ENCODE results near the gene NDUFA12. TPM values are rescaled to one million over a fixed set of nuclear protein-coding genes. Genes with fewer than 3 reads are reported as not detected.
A peak's percentile ranks its signal among the peaks of the same experiment; 100 is the strongest.

The NDUFA12 gene
- polyA plus RNA-seq, 1 experiment = 52.7 TPM

- H3K27me3 ChIP-seq (ENCODE audit: control insufficient read depth, insufficient read depth, low read length) = no peaks in the 10 kb centered on the region
- H3K4me3 ChIP-seq (ENCODE audit: low read depth, low read length) = no peak overlapping the region
- TF ChIP-seq, protein P1, sequence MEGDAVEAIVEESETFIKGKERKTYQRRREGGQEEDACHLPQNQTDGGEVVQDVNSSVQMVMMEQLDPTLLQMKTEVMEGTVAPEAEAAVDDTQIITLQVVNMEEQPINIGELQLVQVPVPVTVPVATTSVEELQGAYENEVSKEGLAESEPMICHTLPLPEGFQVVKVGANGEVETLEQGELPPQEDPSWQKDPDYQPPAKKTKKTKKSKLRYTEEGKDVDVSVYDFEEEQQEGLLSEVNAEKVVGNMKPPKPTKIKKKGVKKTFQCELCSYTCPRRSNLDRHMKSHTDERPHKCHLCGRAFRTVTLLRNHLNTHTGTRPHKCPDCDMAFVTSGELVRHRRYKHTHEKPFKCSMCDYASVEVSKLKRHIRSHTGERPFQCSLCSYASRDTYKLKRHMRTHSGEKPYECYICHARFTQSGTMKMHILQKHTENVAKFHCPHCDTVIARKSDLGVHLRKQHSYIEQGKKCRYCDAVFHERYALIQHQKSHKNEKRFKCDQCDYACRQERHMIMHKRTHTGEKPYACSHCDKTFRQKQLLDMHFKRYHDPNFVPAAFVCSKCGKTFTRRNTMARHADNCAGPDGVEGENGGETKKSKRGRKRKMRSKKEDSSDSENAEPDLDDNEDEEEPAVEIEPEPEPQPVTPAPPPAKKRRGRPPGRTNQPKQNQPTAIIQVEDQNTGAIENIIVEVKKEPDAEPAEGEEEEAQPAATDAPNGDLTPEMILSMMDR (IDR thresholded peaks at IDR 0.05; ENCODE audit: insufficient read depth, low read depth, low read length) = no peak
- POLR2A ChIA-PET = no interaction called here
- no peaks in the 10 kb centered on the region for H3K36me3 ChIP-seq (ENCODE audit: control insufficient read depth, insufficient read depth, low read length)
- DNase-seq (ENCODE audit: low read depth) = no peak
- CTCF ChIA-PET = interaction anchor here (0.5 kb wide), 1 partner anchor 10 kb away, joined by 3 read pairs; no protein-coding TSS in a partner anchor
Observed at GRCh38 chr12:94961256-94961824, 42.2 kb downstream of the NDUFA12 start.

DNA sequence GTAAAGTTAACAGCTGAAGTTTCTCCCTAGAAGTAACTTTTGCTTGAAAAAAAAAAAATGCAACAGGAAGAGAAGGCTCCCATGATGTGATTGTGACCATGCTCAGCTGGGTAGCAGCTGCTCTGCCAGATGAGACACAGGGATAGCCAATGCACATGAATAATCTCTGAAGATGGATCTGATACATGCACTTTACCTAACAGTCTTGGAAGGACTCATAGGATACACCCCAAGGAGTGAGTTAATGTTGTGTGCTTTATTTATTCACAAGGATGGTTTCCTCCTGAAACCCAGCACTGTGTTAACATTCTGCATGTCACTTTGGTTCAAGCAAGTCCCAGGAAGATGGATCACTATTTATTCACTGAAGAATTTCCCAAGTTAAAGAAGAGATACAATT, 46.5 kb downstream of the NDUFA12 start:
- H3K36me3 ChIP-seq (ENCODE audit: control insufficient read depth, insufficient read depth, low read length) = no peaks in the 10 kb centered on the region
- CTCF ChIA-PET = interaction anchor here (0.7 kb wide), 1 partner anchor 51 kb away, joined by 3 read pairs; no protein-coding TSS in a partner anchor

DNA sequence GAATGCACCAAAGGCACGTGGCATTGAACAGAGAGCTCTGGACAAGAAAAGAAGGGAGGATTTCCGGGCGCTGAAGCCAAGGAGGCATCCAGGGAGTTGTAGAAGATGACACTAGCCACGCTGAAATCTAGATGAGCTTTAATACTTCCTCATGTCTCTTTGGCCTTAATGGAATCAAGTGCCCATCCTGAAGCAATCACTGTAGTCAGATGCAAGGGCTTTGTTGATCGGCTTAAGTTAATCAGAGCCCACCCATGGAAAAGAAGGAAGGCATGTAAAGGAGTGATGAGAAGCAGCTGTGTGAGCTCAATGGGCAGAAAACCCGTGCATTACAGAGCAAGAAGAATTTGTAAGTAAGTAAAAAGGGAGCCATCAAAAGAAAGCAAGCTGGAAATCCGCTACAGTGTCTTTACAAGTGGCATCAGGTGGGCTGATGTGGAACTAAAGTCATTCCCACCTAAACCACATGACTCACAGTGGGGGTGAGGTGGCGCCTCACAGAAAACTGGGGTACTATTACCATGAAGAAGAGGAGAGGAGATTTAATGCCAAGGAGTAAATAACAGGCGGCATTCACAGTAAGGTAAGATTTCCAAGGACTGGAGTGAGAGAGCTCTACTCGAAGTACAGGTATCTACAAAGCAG, 48.4 kb downstream of the NDUFA12 start:
- POLR2A ChIA-PET = no interaction called here
- Histone ChIP-seq H3K36me3 (ENCODE audit: control insufficient read depth, insufficient read depth, low read length) (no peaks in the 10 kb centered on the region), H3K27me3 (ENCODE audit: control insufficient read depth, insufficient read depth, low read length) (peaks cover 6% of the 10 kb centered on the region; the same call in 1 of the 2 replicates), H3K4me3 (ENCODE audit: low read depth, low read length) (no peak overlapping the region)
- TF ChIP-seq, protein P1 (IDR thresholded peaks at IDR 0.05; ENCODE audit: insufficient read depth, low read depth, low read length) = no peak
- DNase-seq (ENCODE audit: low read depth) = no peak
- CTCF ChIA-PET = interaction anchor here (0.7 to 1.3 kb wide), 3 partner anchors 8 to 93 kb away, joined by 3 to 4 read pairs (median 3); no protein-coding TSS in a partner anchor

More for the DNA sequence above, 46.5 kb downstream of the NDUFA12 start:
- DNase-seq (ENCODE audit: low read depth) = no peak
- TF ChIP-seq, protein P1 (IDR thresholded peaks at IDR 0.05; ENCODE audit: insufficient read depth, low read depth, low read length) = no peak
- Histone ChIP-seq H3K4me3 (ENCODE audit: low read depth, low read length) (no peak overlapping the region), H3K27me3 (ENCODE audit: control insufficient read depth, insufficient read depth, low read length) (peaks cover 6% of the 10 kb centered on the region; the same call in 1 of the 2 replicates)
- POLR2A ChIA-PET = interaction anchor here (0.6 kb wide), 3 partner anchors 9 to 1141 kb away, joined by 3 to 4 read pairs (median 3); no protein-coding TSS in a partner anchor

- no peaks in the 10 kb centered on the region for H3K36me3 ChIP-seq (ENCODE audit: control insufficient read depth, insufficient read depth, low read length)
- no peak overlapping the region for H3K4me3 ChIP-seq (ENCODE audit: low read depth, low read length)
- TF ChIP-seq, protein P1 (IDR thresholded peaks at IDR 0.05; ENCODE audit: insufficient read depth, low read depth, low read length) = no peak
- POLR2A ChIA-PET = no interaction called here
- H3K27me3 ChIP-seq (ENCODE audit: control insufficient read depth, insufficient read depth, low read length) = peaks cover 6% of the 10 kb centered on the region; the same call in 1 of the 2 replicates
- DNase-seq (ENCODE audit: low read depth) = peak; percentile 1
- CTCF ChIA-PET = interaction anchor here (0.9 to 1.3 kb wide), 2 partner anchors 9 to 81 kb away, joined by 3 to 4 read pairs; no protein-coding TSS in a partner anchor
Observed at GRCh38 chr12:94954029-94954685, 49.3 kb downstream of the NDUFA12 start.

GRCh38 chr12:94952325-94952724, 51.2 kb downstream of the NDUFA12 start:
- ChIA-PET POLR2A (no interaction called here), CTCF (interaction anchor here (0.9 kb wide), 1 partner anchor 9 kb away, joined by 3 read pairs; no protein-coding TSS in a partner anchor)
- H3K27me3 ChIP-seq (ENCODE audit: control insufficient read depth, insufficient read depth, low read length) = peaks cover 6% of the 10 kb centered on the region; the same call in 1 of the 2 replicates
- H3K36me3 ChIP-seq (ENCODE audit: control insufficient read depth, insufficient read depth, low read length) = no peaks in the 10 kb centered on the region
- TF ChIP-seq, protein P1 (IDR thresholded peaks at IDR 0.05; ENCODE audit: insufficient read depth, low read depth, low read length) = no peak
- DNase-seq (ENCODE audit: low read depth) = no peak
- H3K4me3 ChIP-seq (ENCODE audit: low read depth, low read length) = no peak overlapping the region
